ENCODE data around the gene KRTAP19-3.
"Not testable (repeated sequence)": the region's sequence is repeated elsewhere in the genome, so short reads cannot be mapped to it uniquely, and the experiment has no call there.

KRTAP19-3 gene

DNA sequence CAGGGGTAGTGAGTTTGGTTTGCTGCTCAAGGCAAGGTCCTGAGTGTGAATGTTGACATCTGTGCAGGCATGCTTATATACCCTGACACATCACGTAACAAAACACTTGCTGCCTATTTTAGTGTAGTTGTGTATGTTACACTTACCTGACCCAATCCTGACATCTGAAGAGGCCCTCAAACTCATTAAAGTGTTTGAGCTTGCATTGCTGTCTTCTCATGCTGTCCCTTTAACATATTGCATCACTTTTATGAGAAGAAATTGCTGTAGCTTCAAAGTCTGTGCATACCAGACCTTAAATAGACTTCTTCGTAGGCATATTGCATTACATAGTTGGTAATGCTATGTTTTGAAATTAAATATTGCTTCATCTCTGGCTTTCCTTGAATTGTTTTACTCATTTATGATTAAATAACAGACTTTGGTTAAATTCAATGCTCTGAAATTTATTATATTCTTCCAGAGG, at the start of gene KRTAP19-3:
TSS of gene KRTAP19-3 (minus strand) at position 51 of the 466 bp plus-strand sequence. CDS start 56 bp downstream, outside the sequence.
- no peak for DNase-seq (ENCODE audit: low read depth in 2 of 2, low spot score in 1 of 2)

GRCh38 chr21:30518876-30519275, 27.1 kb upstream of the KRTAP19-3 start:
- DNase-seq (ENCODE audit: low read depth in 2 of 2, low spot score in 1 of 2) = no peak

- DNase-seq (ENCODE audit: low read depth in 2 of 2, low spot score in 1 of 2) = no peak
These were observed 23.9 kb upstream of the KRTAP19-3 start for GRCh38 chr21:30515681-30516080.

- not testable (repeated sequence) for DNase-seq (ENCODE audit: low read depth in 2 of 2, low spot score in 1 of 2)
These were observed 13.9 kb upstream of the KRTAP19-3 start for GRCh38 chr21:30505621-30506205.

DNA sequence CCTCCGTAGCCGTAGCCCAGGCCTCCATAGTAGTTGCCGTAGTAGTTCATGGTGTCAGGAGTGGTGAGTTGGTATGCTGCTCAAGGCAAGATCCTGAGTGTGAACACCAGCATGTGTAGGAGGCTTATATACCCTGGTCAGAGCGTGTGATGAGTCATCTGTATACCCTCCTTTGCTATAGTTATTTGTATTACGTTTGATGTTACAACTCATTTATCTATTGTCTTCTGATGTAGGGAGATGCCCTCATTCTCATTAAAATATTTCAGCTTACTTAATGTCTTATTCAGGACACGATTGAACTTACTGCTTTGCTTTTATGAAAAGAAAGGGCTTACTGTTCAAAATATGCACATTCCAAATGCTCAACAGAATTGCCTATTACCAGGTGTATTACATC, 10.2 kb upstream of the KRTAP19-3 start, which contains the start of gene KRTAP19-5:
TSS of gene KRTAP19-5 (minus strand) at position 101 of the 400 bp plus-strand sequence. CDS start at position 50, 51 bp downstream.
- DNase-seq (ENCODE audit: low read depth in 2 of 2, low spot score in 1 of 2) = no peak

DNA sequence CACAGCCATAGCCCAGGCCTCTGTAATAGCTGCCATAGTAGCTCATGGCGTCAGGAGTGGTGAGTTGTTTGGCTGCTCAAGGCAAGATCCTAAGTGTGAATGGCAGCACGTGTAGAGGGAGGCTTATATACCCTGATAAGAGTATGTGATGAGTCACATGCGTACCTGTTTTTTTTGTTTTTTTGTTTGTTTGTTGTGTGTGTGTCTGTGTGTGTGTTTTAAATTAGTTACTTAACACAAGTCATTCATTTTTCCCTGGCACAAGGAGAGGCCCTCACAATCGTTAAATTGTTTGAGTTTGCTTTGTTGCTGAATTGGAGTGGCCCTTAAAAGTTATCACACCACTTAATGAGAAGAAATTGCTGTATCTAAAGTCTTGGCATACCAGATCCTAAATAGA, 5.3 kb upstream of the KRTAP19-3 start, which contains the start of gene KRTAP19-4:
TSS of gene KRTAP19-4 (minus strand) at position 101 of the 400 bp plus-strand sequence. CDS start at position 46, 55 bp downstream.
- no peak for DNase-seq (ENCODE audit: low read depth in 2 of 2, low spot score in 1 of 2)

DNA sequence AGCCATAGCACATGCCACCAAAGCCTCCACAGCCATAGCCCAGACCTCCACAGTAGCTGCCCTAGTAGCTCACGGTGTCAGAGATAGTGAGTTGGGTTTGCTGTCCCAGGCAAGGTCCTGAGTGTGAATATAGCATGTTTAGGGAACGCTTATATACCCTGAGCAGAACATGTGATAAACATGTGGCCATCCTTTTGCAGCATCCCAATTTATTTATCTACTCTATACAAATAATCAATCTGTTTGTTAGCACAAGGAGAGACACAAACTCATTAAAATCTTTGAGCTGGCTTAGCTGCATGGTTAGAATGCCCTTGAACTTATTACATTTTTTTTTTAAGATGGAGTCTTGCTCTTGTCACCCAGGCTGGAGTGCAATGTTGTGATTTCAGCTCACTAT, 4.5 kb downstream of the KRTAP19-3 start, which contains the start of gene KRTAP19-2:
TSS of gene KRTAP19-2 (minus strand) at position 101 of the 400 bp plus-strand sequence. CDS start at position 13, 88 bp downstream.
- DNase-seq (ENCODE audit: low read depth in 2 of 2, low spot score in 1 of 2) = no peak

- DNase-seq (ENCODE audit: low read depth in 2 of 2, low spot score in 1 of 2) = no peak
These were observed 5.6 kb downstream of the KRTAP19-3 start for GRCh38 chr21:30486180-30486579.

GRCh38 chr21:30482130-30482529, 9.7 kb downstream of the KRTAP19-3 start:
- no peak for DNase-seq (ENCODE audit: low read depth in 2 of 2, low spot score in 1 of 2)

GRCh38 chr21:30480145-30480544, 11.7 kb downstream of the KRTAP19-3 start, which contains the start of gene KRTAP19-1:
Gene KRTAP19-1 (minus strand): TSS chr21:30480367. CDS start chr21:30480317, 50 bp downstream.
- no peak for DNase-seq (ENCODE audit: low read depth in 2 of 2, low spot score in 1 of 2)

DNA sequence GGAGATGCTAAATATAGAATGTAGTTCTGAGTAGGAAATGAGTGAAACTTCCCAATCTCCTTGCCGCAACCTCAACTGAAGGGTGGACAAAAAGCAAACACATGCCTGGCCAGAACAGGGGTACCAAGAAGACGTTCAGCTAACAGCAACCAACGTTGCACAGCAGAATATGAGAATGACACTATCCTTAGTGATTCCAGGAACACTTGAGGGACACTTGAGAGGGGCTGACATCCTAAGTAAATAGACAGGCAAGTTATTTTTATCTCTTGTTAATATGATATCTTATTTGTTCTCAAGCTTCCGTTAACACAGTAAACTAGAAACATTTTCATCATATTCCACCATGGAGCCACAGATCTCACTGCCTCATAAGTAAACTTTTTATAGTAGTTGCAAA, 12.6 kb downstream of the KRTAP19-3 start:
- DNase-seq (ENCODE audit: low read depth in 2 of 2, low spot score in 1 of 2) = no peak

DNA sequence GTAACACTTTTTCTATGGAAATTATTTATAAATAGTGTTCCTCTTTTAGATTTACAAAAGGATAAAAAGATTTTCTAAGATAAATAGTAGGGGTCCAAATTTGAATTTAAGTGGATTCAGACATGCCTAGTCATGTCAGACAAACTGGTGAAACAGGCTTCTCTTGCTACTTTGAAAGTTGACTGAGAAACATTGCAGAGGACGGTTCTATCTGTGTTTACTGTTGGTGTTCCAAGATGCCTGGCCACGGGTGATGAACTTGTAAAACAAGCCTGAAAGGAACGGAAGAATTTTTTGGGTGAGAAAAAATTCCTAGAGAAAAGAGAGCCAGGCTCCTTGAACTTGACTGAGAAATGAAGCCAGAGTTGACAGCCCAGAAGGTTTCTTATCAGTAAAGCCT, 13.8 kb downstream of the KRTAP19-3 start:
- no peak for DNase-seq (ENCODE audit: low read depth in 2 of 2, low spot score in 1 of 2)

- no peak for DNase-seq (ENCODE audit: low read depth in 2 of 2, low spot score in 1 of 2)
These were observed 22.7 kb downstream of the KRTAP19-3 start for GRCh38 chr21:30468900-30469714.

GRCh38 chr21:30463713-30464112, 28.1 kb downstream of the KRTAP19-3 start:
- no peak for DNase-seq (ENCODE audit: low read depth in 2 of 2, low spot score in 1 of 2)

- DNase-seq (ENCODE audit: low read depth in 2 of 2, low spot score in 1 of 2) = no peak
These were observed 43.3 kb downstream of the KRTAP19-3 start for GRCh38 chr21:30448514-30448913.

DNA sequence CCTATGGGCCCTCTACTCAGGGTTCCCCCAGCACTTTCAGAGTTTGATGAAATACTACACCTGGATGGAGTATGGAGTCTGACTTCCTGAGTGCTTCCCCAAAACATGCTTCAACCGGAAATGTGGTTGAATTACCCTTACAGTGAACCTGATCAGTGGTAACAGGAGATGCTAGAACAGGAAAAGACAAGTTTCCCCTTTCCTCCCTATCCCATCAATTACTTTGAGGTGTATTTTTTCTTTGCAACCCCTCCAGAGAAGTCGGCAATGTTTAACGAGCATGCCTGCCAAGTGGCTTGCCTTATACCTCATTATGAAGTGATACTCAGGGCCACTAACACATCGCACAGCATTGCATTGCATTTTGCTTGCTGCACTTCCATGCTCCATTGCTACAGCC, 44.8 kb downstream of the KRTAP19-3 start:
- no peak for DNase-seq (ENCODE audit: low read depth in 2 of 2, low spot score in 1 of 2)

DNA sequence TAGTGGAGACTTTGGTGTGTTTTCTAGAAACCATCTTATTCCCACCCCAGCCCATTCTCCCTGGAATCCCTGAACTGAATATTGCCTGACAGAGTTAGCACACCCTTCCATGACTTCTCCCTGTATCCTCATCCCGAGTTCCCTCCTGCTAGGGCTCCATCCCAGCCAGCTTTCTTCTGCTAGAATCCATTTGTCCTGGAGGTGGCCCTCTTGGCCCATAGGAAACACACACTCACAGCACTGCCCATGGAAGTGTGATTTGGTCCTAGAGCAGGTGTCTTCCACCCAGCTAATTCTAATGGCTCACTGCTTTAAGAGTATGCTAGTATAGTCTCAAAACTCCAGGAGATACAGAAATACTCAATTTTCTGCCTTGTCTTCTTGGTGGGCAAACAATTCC, 47.6 kb downstream of the KRTAP19-3 start:
- DNase-seq (ENCODE audit: low read depth in 2 of 2, low spot score in 1 of 2) = no peak

- no peak for DNase-seq (ENCODE audit: low read depth in 2 of 2, low spot score in 1 of 2)
These were observed 48.6 kb downstream of the KRTAP19-3 start for GRCh38 chr21:30443226-30443625.

Data from stimulated activated CD8-positive, alpha-beta memory T cell treated with anti-CD3 and anti-CD28 coated beads, Interleukin-4, amount 100 ng/mL, for 1 hour (primary cell).